ENCODE measurements around the gene NTM.

- TF ChIP-seq CTCF (IDR thresholded peaks at IDR 0.05) = no peak
- TF ChIP-seq MAX (CRISPR knock-in tag; IDR thresholded peaks at IDR 0.05) = no peak
Measured at GRCh38 chr11:132072044-132072857, 701.8 kb downstream of the NTM start.
